ENCODE results near the gene DAB1. TPM values are rescaled to one million over a fixed set of nuclear protein-coding genes. Genes with fewer than 3 reads are reported as not detected.

Gene DAB1
- total RNA-seq, 1 donor from 2014 or later, result not detected

GRCh38 chr1:57410508-57410907 is 13.4 kb downstream of the DAB1 start:
- DNase-seq, result no peak

- DNase-seq, result no peak
These were observed 15.9 kb downstream of the DAB1 start for GRCh38 chr1:57407928-57408327.

GRCh38 chr1:57406428-57406970 is 17.4 kb downstream of the DAB1 start:
- DNase-seq, result no peak

- DNase-seq, result no peak
These were observed 19.0 kb downstream of the DAB1 start for GRCh38 chr1:57404884-57405283.

- no peak for DNase-seq
These were observed 20.7 kb downstream of the DAB1 start for GRCh38 chr1:57403201-57403600.

- no peak for DNase-seq
These were observed 22.2 kb downstream of the DAB1 start for GRCh38 chr1:57401671-57402070.

GRCh38 chr1:57400048-57400447 is 23.8 kb downstream of the DAB1 start:
- no peak for DNase-seq

- DNase-seq, result no peak
These were observed 30.7 kb downstream of the DAB1 start for GRCh38 chr1:57393058-57393584.

GRCh38 chr1:57385336-57385735 is 38.5 kb downstream of the DAB1 start:
- no peak for DNase-seq

- DNase-seq, result no peak
These were observed 39.0 kb downstream of the DAB1 start for GRCh38 chr1:57384901-57385300.

GRCh38 chr1:57384284-57384683 is 39.6 kb downstream of the DAB1 start:
- no peak for DNase-seq

- DNase-seq, result no peak
These were observed 42.0 kb downstream of the DAB1 start for GRCh38 chr1:57381871-57382270.

- no peak for DNase-seq
These were observed 42.4 kb downstream of the DAB1 start for GRCh38 chr1:57381426-57381825.

GRCh38 chr1:57380923-57381322 is 42.9 kb downstream of the DAB1 start:
- no peak for DNase-seq

- no peak for DNase-seq
These were observed 45.3 kb downstream of the DAB1 start for GRCh38 chr1:57378534-57378933.

- DNase-seq, result no peak
These were observed 46.3 kb downstream of the DAB1 start for GRCh38 chr1:57377339-57378139.

- DNase-seq, result no peak
These were observed 47.8 kb downstream of the DAB1 start for GRCh38 chr1:57376041-57376440.

- no peak for DNase-seq
These were observed 54.0 kb downstream of the DAB1 start for GRCh38 chr1:57369889-57370288.

GRCh38 chr1:57367945-57368344 is 55.9 kb downstream of the DAB1 start:
- DNase-seq, result no peak

GRCh38 chr1:57363643-57364042 is 60.2 kb downstream of the DAB1 start:
- DNase-seq, result no peak

- DNase-seq, result no peak
These were observed 60.7 kb downstream of the DAB1 start for GRCh38 chr1:57363165-57363564.

- DNase-seq, result no peak
These were observed 61.4 kb downstream of the DAB1 start for GRCh38 chr1:57362480-57362879.

- DNase-seq, result no peak
These were observed 62.3 kb downstream of the DAB1 start for GRCh38 chr1:57361516-57361915.

GRCh38 chr1:57360846-57361407 is 62.9 kb downstream of the DAB1 start:
- DNase-seq, result no peak
